Right lobe of liver (tissue), 6 donors: Measurements from ENCODE around the gene PFKL. TPM values are rescaled to one million over a fixed set of nuclear protein-coding genes. Genes with fewer than 3 reads are reported as not detected.

Source experiments
- ATAC-seq, 4 donors: fragments of 200-7000 bp; cut with Tn5 transposase; one replicate each; pipeline ENCODE4 v1.9.1; 2020; ENCODE audit warnings: mild to moderate bottlenecking in 4 of 4, moderate library complexity in 4 of 4
- DNase-seq, 3 donors: peaks; one replicate each; pipeline ENCODE4 v3.0.0-alpha.2; 2020
- H3K27ac ChIP-seq, 3 donors: fragments of 200-600 bp; one replicate each; pipeline ENCODE4 v1.8.0; 2022
- H3K27me3 ChIP-seq, 2 donors: fragments of 200-600 bp; one replicate each; pipeline ENCODE4 v1.8.0; 2022
- H3K36me3 ChIP-seq, 4 donors: fragments of 200-600 bp; sonication (generic) in 1 of 4; one replicate each; pipeline versions ENCODE4 v1.5.1 to v1.8.0; 2017 to 2022; ENCODE audit warnings: control low read depth in 1 of 4
- H3K4me1 ChIP-seq, 4 donors: fragments of 200-600 bp; sonication (generic) in 1 of 4; one replicate each; pipeline versions ENCODE4 v1.5.1 to v1.8.0; 2017 to 2022; ENCODE audit warnings: control low read depth in 1 of 4
- H3K4me3 ChIP-seq, 3 donors: fragments of 200-600 bp; one replicate each; pipeline ENCODE4 v1.8.0; 2022
- H3K9me3 ChIP-seq, 4 donors: fragments of 200-600 bp; sonication (generic) in 1 of 4; one replicate each; pipeline versions ENCODE4 v1.5.1 to v1.8.0; 2017 to 2022; ENCODE audit warnings: control low read depth in 1 of 4
- POLR2A ChIP-seq: fragments of 450-650 bp; IDR thresholded peaks from one replicate; pipeline ENCODE4 v1.6.1; 2017; ENCODE audit warnings: antibody characterized with exemption, mild to moderate bottlenecking
- WGBS: methylation state at CpG from one replicate; pipeline ENCODE4 v1.1.6; 2018; ENCODE audit warnings: low coverage, low lambda C conversion rate; ENCODE audit not compliant: insufficient coverage; ENCODE audit errors: missing lambda C conversion rate; 5-methylcytosine and 5-hydroxymethylcytosine counted together
- intact Hi-C, 2 donors: fragments of 100-400 bp; cut with DNase I; formaldehyde crosslinking; loops; one replicate each; pipeline versions ENCODE4 v1.11.2 to v1.14.1; 2022
- total RNA-seq, 6 experiments: library from RNA; depleted of rRNA in 2 of 6; stranded (reverse); fragments of >200 nt in 2 of 6; fragmentation: NEBNext Ultra II Directional in 3 of 6; extraction: Animal tissue kit (Norgen Biotek cat#: 25700) in 3 of 6; gene quantifications; one replicate each; pipeline versions ENCODE4 v1.1.0 to v1.2.4, GENCODE V29; 2016 to 2023
- TF ChIP-seq, protein P1 (sequence below), 4 donors: fragments of 200-600 bp in 3 of 4; fragments of 450-650 bp in 1 of 4; IDR thresholded peaks; one replicate each; pipeline versions ENCODE4 v1.5.1 to v1.8.0; 2016 to 2022; ENCODE audit warnings: antibody characterized with exemption in 4 of 4, mild to moderate bottlenecking in 2 of 4
- donor health status: DM: no; HTN: yes; CAD: no.
- donor health status: DM: no; HTN: no; CAD: no.
- donor health status: DM: no; HTN: no; CAD: no.
- donor health status: DM: no; HTN: yes; CAD: no.
- donor health status: DM: no; HTN: yes; CAD: no.

Gene PFKL
- total RNA-seq, 6 experiments from 2014 or later = 68.3 to 97.6 (median 73.7) TPM

DNA sequence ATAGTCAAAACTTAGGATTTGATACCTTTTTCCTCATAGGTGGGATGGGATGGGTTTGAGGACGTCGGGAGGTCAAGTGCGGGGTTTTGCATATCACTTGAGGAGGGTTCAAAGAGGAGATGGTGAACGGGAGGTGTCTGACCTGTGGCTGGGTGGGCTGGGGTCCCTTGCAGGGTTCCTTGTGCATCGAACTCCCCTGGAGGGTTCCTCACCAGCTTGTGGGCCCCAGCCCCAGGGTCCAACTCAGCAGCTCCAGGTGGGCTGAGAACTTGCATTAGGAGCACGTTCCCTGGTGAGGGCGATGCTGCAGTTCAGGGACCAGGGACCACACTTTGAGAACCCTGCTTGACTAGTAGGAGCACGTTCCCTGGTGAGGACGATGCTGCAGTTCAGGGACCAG is 76.8 kb downstream of the PFKL start:
- 82% methylated on average over 5 of the region's 9 CpGs for WGBS
- no peaks in the 10 kb centered on the region for H3K4me1 ChIP-seq
- no peaks in the 10 kb centered on the region for H3K9me3 ChIP-seq
- no peaks in the 10 kb centered on the region for H3K27me3 ChIP-seq
- DNase-seq (peak in 2 of 3 donors; percentile 22 to 43), ATAC-seq (no peak)
- H3K4me3 ChIP-seq = no peak overlapping the region
- TF ChIP-seq, protein P1, sequence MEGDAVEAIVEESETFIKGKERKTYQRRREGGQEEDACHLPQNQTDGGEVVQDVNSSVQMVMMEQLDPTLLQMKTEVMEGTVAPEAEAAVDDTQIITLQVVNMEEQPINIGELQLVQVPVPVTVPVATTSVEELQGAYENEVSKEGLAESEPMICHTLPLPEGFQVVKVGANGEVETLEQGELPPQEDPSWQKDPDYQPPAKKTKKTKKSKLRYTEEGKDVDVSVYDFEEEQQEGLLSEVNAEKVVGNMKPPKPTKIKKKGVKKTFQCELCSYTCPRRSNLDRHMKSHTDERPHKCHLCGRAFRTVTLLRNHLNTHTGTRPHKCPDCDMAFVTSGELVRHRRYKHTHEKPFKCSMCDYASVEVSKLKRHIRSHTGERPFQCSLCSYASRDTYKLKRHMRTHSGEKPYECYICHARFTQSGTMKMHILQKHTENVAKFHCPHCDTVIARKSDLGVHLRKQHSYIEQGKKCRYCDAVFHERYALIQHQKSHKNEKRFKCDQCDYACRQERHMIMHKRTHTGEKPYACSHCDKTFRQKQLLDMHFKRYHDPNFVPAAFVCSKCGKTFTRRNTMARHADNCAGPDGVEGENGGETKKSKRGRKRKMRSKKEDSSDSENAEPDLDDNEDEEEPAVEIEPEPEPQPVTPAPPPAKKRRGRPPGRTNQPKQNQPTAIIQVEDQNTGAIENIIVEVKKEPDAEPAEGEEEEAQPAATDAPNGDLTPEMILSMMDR (IDR thresholded peaks at IDR 0.05) = no peak
- no peak for TF ChIP-seq POLR2A
- intact Hi-C loops = no loop called here
- H3K27ac ChIP-seq = no peak overlapping the region
- H3K36me3 ChIP-seq = no peaks in the 10 kb centered on the region

Other genes with a start within 250 kb of the PFKL start
- 1 to 10 TPM in 5 of 6 experiments, under 1 TPM in 1; 0.93 to 7.5 (median 3.0) TPM for gene PWP2, start 192.7 kb upstream of the PFKL start, total RNA-seq
- 10 to 100 TPM in 3 of 6 experiments, 1 to 10 TPM in 3; 5.8 to 83.8 (median 11.1) TPM for gene GATD3, start 166.4 kb upstream of the PFKL start, total RNA-seq
- gene ICOSLG, start 59.1 kb upstream of the PFKL start, total RNA-seq = 1 to 10 TPM; 1.1 to 2.7 (median 1.7) TPM
- gene DNMT3L, start 38.2 kb upstream of the PFKL start, total RNA-seq = 1 to 10 TPM in 2 of 6 experiments, under 1 TPM in 1, not detected in 3; 0.29 to 2.3 (median 1.4) TPM
- gene AIRE, start 14.2 kb upstream of the PFKL start, total RNA-seq = not detected
- gene CFAP410, start 39.3 kb downstream of the PFKL start, total RNA-seq = 10 to 100 TPM in 4 of 6 experiments, 1 to 10 TPM in 2; 6.9 to 15.4 (median 13.1) TPM
- 1 to 10 TPM in 4 of 6 experiments, under 1 TPM in 2; 0.92 to 2.0 (median 1.2) TPM for gene TRPM2, start 53.6 kb downstream of the PFKL start, total RNA-seq
- gene LRRC3, start 155.5 kb downstream of the PFKL start, total RNA-seq = 10 to 100 TPM in 5 of 6 experiments, 1 to 10 TPM in 1; 7.5 to 19.3 (median 13.9) TPM
- gene KRTAP10-1, start 240.1 kb downstream of the PFKL start, total RNA-seq = not detected